22Rv1 (cell line): Measurements from ENCODE around the gene SLC26A6.

Experiments used
- CTCF ChIP-seq: fragments of 450-650 bp; IDR thresholded peaks from 2 replicates; pipeline ENCODE4 v1.5.1; 2017; ENCODE audit warnings: mild to moderate bottlenecking
- ZFX ChIP-seq: fragments of 450-650 bp; IDR thresholded peaks from 2 replicates; pipeline ENCODE4 v1.6.1; 2017; ENCODE audit warnings: antibody characterized with exemption, borderline replicate concordance

- TF ChIP-seq CTCF: no peak
- TF ChIP-seq ZFX: no peak
Measured at GRCh38 chr3:48596157-48596556, 39.1 kb downstream of the SLC26A6 start.
